AG04450 (cell line): ENCODE measurements around the gene ABR. TPM values are rescaled to one million over a fixed set of nuclear protein-coding genes. Genes with fewer than 3 reads are reported as not detected.
A peak's percentile ranks its signal among the peaks of the same experiment; 100 is the strongest.
"Not testable (repeated sequence)": the region's sequence is repeated elsewhere in the genome, so short reads cannot be mapped to it uniquely, and the experiment has no call there.

Experiments used
- CTCF ChIA-PET: fragments of 300-600, 350-600 bp; formaldehyde crosslinking; extraction: SDS; loops from one replicate; lab custom pipeline; 2022; ENCODE audit warnings: antibody characterized with exemption, inconsistent platforms; lab: Charles Lee
- POLR2A ChIA-PET: fragments of 350-600 bp; formaldehyde crosslinking; extraction: SDS; loops from one replicate; lab custom pipeline; 2021; ENCODE audit warnings: antibody characterized with exemption, inconsistent platforms; lab: Yijun Ruan, JAX
- DNase-seq: peaks from one replicate; pipeline ENCODE4 v3.0.0-alpha.2; 2011; ENCODE audit warnings: low read depth, low spot score
- H3K27ac ChIP-seq: one replicate; pipeline ENCODE4 v1.5.1; 2012; ENCODE audit warnings: low read depth, low read length, control low read depth
- H3K27me3 ChIP-seq: one replicate; pipeline ENCODE4 v1.6.0; 2012; ENCODE audit warnings: low read length; ENCODE audit not compliant: control insufficient read depth, insufficient read depth
- H3K4me3 ChIP-seq: 2 replicates; pipeline ENCODE4 v1.5.1; 2011; ENCODE audit warnings: mild to moderate bottlenecking, low read depth, low read length, control low read depth
- H3K9me3 ChIP-seq: 2 replicates; pipeline ENCODE4 v1.5.1; 2012; ENCODE audit warnings: low read length; ENCODE audit not compliant: control insufficient read depth, insufficient read depth
- CTCF ChIP-seq: IDR thresholded peaks from 2 replicates; pipeline ENCODE4 v1.5.1; 2011; ENCODE audit warnings: low read depth, low read length, control low read depth, inconsistent platforms
- polyA plus RNA-seq: library from polyadenylated mRNA; depleted of rRNA; stranded (reverse); fragments of >200 nt; gene quantifications from 2 replicates; pipeline ENCODE4 v1.2.3, GENCODE V29; 2011

ABR gene
- polyA plus RNA-seq, 1 experiment, result 64.3 TPM

- Histone ChIP-seq H3K4me3 (no peak overlapping the region), H3K9me3 (peaks cover 1% of the 10 kb centered on the region; the same call in 1 of the 2 replicates), H3K27ac (peak overlapping the region; percentile 11), H3K27me3 (no peaks in the 10 kb centered on the region)
- ChIA-PET POLR2A (interaction anchor here (1.2 kb wide), 1 partner anchor 323 kb away, joined by 5 read pairs; no protein-coding TSS in a partner anchor), CTCF (interaction anchor here (0.6 kb wide), 1 partner anchor 11 kb away, joined by 4 read pairs; no protein-coding TSS in a partner anchor)
- DNase-seq, result no peak
- TF ChIP-seq CTCF, result no peak
Measured at GRCh38 chr17:1154704-1155103, 25.1 kb downstream of the ABR start.

GRCh38 chr17:1153795-1154546, 25.8 kb downstream of the ABR start:
- TF ChIP-seq CTCF, result no peak
- Histone ChIP-seq H3K27ac (no peak overlapping the region), H3K9me3 (no peaks in the 10 kb centered on the region; the same call in 1 of the 2 replicates), H3K4me3 (no peak overlapping the region), H3K27me3 (no peaks in the 10 kb centered on the region)
- DNase-seq, result peak; percentile 32
- ChIA-PET POLR2A (interaction anchor here (1.2 kb wide), 1 partner anchor 323 kb away, joined by 5 read pairs; no protein-coding TSS in a partner anchor), CTCF (no interaction called here)

GRCh38 chr17:1152582-1152981, 27.2 kb downstream of the ABR start:
- POLR2A ChIA-PET, H3K27me3 ChIP-seq, DNase-seq, CTCF ChIA-PET, H3K9me3 ChIP-seq, H3K27ac ChIP-seq, H3K4me3 ChIP-seq: not testable (repeated sequence)

- Histone ChIP-seq H3K27ac (no peak overlapping the region), H3K4me3 (no peak overlapping the region), H3K27me3 (no peaks in the 10 kb centered on the region), H3K9me3 (no peaks in the 10 kb centered on the region; the same call in 1 of the 2 replicates)
- no peak for TF ChIP-seq CTCF
- POLR2A ChIA-PET, result no interaction called here
- no peak for DNase-seq
- CTCF ChIA-PET, result interaction anchor here (1.0 kb wide), 1 partner anchor 36 kb away, joined by 3 read pairs; no protein-coding TSS in a partner anchor
Measured at GRCh38 chr17:1150863-1151600, 28.7 kb downstream of the ABR start.

- CTCF ChIA-PET, result interaction anchor here (1.2 kb wide), 1 partner anchor 94 kb away, joined by 3 read pairs; no protein-coding TSS in a partner anchor
Measured at GRCh38 chr17:1149869-1150268, 29.9 kb downstream of the ABR start.

More at GRCh38 chr17:1149869-1150268, 29.9 kb downstream of the ABR start:
- no peaks in the 10 kb centered on the region for H3K27me3 ChIP-seq
- POLR2A ChIA-PET, result no interaction called here
- H3K27ac ChIP-seq, result no peak overlapping the region
- no peak for TF ChIP-seq CTCF
- no peak overlapping the region for H3K4me3 ChIP-seq
- H3K9me3 ChIP-seq, result peaks cover 4% of the 10 kb centered on the region; the same call in 1 of the 2 replicates
- DNase-seq, result no peak
